Heart right ventricle (tissue), 16 donors: ENCODE results near the gene ST8SIA1. TPM values are rescaled to one million over a fixed set of nuclear protein-coding genes. Genes with fewer than 3 reads are reported as not detected.

Source experiments
- ATAC-seq, 8 donors: fragments of 200-7000 bp; cut with Tn5 transposase; one replicate each; pipeline ENCODE4 v1.9.1; 2020; ENCODE audit warnings: mild to moderate bottlenecking in 8 of 8, moderate library complexity in 8 of 8, moderate number of reproducible peaks in 1 of 8
- DNase-seq, 2 donors: peaks; one replicate each; pipeline ENCODE4 v3.0.0-alpha.2; 2020
- H3K27ac ChIP-seq, 10 donors: fragments of 200-600 bp; sonication (generic) in 2 of 10; one replicate each; pipeline versions ENCODE4 v1.5.0 to v1.8.0; 2020 to 2022; ENCODE audit warnings: mild to moderate bottlenecking in 3 of 10
- H3K27me3 ChIP-seq, 7 donors: fragments of 200-600 bp; one replicate each; pipeline ENCODE4 v1.8.0; 2021 to 2022; ENCODE audit warnings: mild to moderate bottlenecking in 2 of 7
- H3K36me3 ChIP-seq, 9 donors: fragments of 200-600 bp; sonication (generic) in 1 of 9; one replicate each; pipeline versions ENCODE4 v1.5.0 to v1.8.0; 2020 to 2022; ENCODE audit warnings: mild to moderate bottlenecking in 2 of 9
- H3K4me1 ChIP-seq, 9 donors: fragments of 200-600 bp; sonication (generic) in 1 of 9; one replicate each; pipeline versions ENCODE4 v1.5.0 to v1.8.0; 2020 to 2022; ENCODE audit warnings: mild to moderate bottlenecking in 4 of 9
- H3K4me3 ChIP-seq, 10 donors: fragments of 200-600 bp; sonication (generic) in 2 of 10; one replicate each; pipeline versions ENCODE4 v1.5.0 to v1.8.0; 2020 to 2022; ENCODE audit warnings: mild to moderate bottlenecking in 7 of 10, moderate library complexity in 2 of 10
- H3K9me3 ChIP-seq, 11 donors: fragments of 200-600 bp in 10 of 11; sonication (generic) in 2 of 11; one replicate each; pipeline versions ENCODE4 v1.5.0 to v1.8.0; 2013 to 2022; ENCODE audit warnings: mild to moderate bottlenecking in 2 of 11, control low read depth in 1 of 11, moderate library complexity in 1 of 11
- WGBS, 2 donors: extraction: QIAGEN DNeasy Blood & Tissue Kit; methylation state at CpG; one replicate each; pipeline ENCODE4 v1.1.7; 2013; ENCODE audit warnings: inconsistent platforms in 1 of 2; 5-methylcytosine and 5-hydroxymethylcytosine counted together
- intact Hi-C, 10 donors: fragments of 100-400 bp; cut with DNase I; formaldehyde crosslinking; loops; one replicate each; pipeline versions ENCODE4 v1.11.1 to v1.14.2; 2022
- polyA plus RNA-seq, 2 donors: library from polyadenylated mRNA; stranded (reverse); fragments of 200-250 nt; gene quantifications; one replicate each; pipeline ENCODE4 v1.2.3, GENCODE V29; 2013
- total RNA-seq, 10 donors: library from RNA; stranded (reverse); fragmentation: NEBNext Ultra II Directional in 3 of 10; extraction: Animal tissue kit (Norgen Biotek cat#: 25700) in 3 of 10; gene quantifications; one replicate each; pipeline versions ENCODE4 v1.2.1 to v1.2.4, GENCODE V29; 2021 to 2023
- TF ChIP-seq, protein P1 (sequence below), 9 donors: fragments of 200-600 bp; sonication (generic) in 2 of 9; IDR thresholded peaks; one replicate each; pipeline versions ENCODE4 v1.5.0 to v1.8.0; 2021 to 2022; ENCODE audit warnings: antibody characterized with exemption in 9 of 9, mild to moderate bottlenecking in 5 of 9, moderate library complexity in 1 of 9
- donor health status: Arrhythmogenic right ventricular cardiomyopathy.
- donor health status: ischemic (EF 13 %, LVEDD 7.1; RV severe dilation, severe dysfunction).
- donor health status: healthy with polysubstance abuse.
- donor health status: DM: no; HTN: yes; CAD: no.
- donor health status: DM: no; HTN: no; CAD: no.
- donor health status: ischemic (EF 25% LVEDD 6.9; RV normal size, moderate dysfunction).
- donor health status: ischemic (EF 25% LVEDD 5.7; RV mildly dilated, moderate dysfunction).
- donor health status: healthy.
- donor health status: DM: yes; HTN: yes; CAD: no.
- donor health status: Ischemic cardiomyopathy.
- donor health status: ischemic (EF 35%, LVEDD 5.7; RV mildly dilated, moderate dysfunction).
- donor health status: nonischemic (EF 11% LVEDD 7.7; RV severe dilation, severe dysfunction).
- donor health status: DM: yes; HTN: yes; CAD: no.
- donor health status: PGD.
- donor health status: ischemic (EF 29% LVEDD 5.4; RV normal size, mild dysfunction).
- donor health status: nonischemic (EF 23%, LVEDD 6.1; RV moderate dilation, normal function).

The ST8SIA1 gene
- total and polyA plus RNA-seq, 12 donors = 0.93 to 4.9 (median 1.9) TPM

DNA sequence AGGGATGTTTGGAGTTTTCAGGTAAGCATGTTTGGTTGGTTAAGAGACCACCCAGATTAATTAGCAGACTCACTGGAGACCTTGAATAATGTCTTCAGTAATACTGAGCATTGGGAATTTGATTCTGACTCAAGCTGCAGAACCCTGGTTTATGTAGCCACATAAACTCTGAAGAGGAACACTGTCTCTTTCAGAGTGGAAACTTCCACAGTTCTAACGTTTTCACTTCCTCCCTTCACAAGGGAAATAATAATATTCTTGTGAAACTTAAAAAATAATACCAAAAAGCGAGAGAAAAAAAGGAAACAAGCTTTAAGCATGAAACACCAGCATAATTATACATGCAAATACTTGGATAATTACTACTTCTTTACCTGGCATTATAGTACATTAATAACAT lies 40.0 kb upstream of the ST8SIA1 start:
- no peak overlapping the region for H3K4me3 ChIP-seq
- WGBS, 2 donors = 54 to 60% methylated on average over 2 of the region's 2 CpGs
- DNase-seq (no peak), ATAC-seq (no peak)
- H3K36me3 ChIP-seq = no peaks in the 10 kb centered on the region
- H3K27me3 ChIP-seq = no peaks in the 10 kb centered on the region
- TF ChIP-seq, protein P1, sequence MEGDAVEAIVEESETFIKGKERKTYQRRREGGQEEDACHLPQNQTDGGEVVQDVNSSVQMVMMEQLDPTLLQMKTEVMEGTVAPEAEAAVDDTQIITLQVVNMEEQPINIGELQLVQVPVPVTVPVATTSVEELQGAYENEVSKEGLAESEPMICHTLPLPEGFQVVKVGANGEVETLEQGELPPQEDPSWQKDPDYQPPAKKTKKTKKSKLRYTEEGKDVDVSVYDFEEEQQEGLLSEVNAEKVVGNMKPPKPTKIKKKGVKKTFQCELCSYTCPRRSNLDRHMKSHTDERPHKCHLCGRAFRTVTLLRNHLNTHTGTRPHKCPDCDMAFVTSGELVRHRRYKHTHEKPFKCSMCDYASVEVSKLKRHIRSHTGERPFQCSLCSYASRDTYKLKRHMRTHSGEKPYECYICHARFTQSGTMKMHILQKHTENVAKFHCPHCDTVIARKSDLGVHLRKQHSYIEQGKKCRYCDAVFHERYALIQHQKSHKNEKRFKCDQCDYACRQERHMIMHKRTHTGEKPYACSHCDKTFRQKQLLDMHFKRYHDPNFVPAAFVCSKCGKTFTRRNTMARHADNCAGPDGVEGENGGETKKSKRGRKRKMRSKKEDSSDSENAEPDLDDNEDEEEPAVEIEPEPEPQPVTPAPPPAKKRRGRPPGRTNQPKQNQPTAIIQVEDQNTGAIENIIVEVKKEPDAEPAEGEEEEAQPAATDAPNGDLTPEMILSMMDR (IDR thresholded peaks at IDR 0.05) = no peak
- peaks cover 0 to 7% (median 0%) of the 10 kb centered on the region in 11 donors for H3K9me3 ChIP-seq
- peaks cover 0 to 16% (median 0%) of the 10 kb centered on the region in 9 donors for H3K4me1 ChIP-seq
- intact Hi-C loops = no loop called here
- no peak overlapping the region for H3K27ac ChIP-seq

DNA sequence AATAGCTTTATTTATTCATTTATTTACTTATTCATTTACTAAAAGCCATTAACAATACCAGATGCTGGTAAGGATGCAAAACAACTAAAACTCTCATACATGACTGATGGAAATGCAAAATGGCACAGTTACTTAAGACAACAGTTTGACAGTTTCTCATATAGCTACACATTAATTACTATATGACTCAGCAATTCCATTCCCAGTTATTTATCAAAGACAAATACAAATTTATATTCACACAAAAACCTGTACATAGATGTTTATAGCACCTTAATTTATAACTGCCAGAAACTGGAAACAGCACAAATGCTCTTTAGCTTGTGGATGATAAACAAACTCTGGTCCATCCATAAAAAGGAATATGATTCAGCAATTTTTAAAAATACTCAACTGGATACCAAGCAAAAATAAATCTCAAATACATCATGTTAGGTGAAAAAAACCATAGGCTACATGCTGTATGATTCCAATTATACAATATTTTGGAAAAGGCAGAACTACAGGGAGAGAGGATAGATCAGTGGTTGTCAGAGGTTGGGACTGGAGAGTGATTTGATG lies 37.9 kb upstream of the ST8SIA1 start:
- TF ChIP-seq, protein P1 (IDR thresholded peaks at IDR 0.05) = no peak
- Histone ChIP-seq H3K27ac (no peak overlapping the region), H3K4me1 (peaks cover 0 to 7% (median 0%) of the 10 kb centered on the region in 9 donors), H3K36me3 (no peaks in the 10 kb centered on the region), H3K4me3 (no peak overlapping the region), H3K9me3 (peaks cover 0 to 28% (median 5%) of the 10 kb centered on the region in 11 donors), H3K27me3 (no peaks in the 10 kb centered on the region)
- no peak for ATAC-seq
- no peak for DNase-seq
- intact Hi-C loops = no loop called here

DNA sequence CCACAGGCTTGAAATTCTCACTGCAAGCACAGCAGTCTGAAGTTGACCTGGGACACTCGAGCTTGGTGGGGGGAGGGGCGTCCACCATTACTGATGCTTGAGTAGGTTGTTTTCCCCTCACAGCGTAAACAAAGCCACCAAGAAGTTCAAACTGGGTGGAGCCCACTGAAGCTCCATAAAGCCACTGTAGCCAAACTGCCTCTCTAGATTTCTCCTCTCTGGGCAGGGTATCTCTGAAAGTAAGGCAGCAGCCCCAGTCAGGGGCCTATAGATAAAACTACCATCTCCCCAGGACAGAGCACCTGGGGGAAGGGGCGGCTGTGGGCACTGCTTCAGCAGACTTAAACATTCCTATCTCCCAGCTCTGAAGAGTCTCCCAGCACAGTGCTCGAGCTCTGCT lies 31.7 kb upstream of the ST8SIA1 start:
- Histone ChIP-seq H3K4me3 (no peak overlapping the region), H3K4me1 (no peaks in the 10 kb centered on the region), H3K27ac (no peak overlapping the region), H3K9me3 (peaks cover 0 to 33% (median 5%) of the 10 kb centered on the region in 11 donors), H3K36me3 (no peaks in the 10 kb centered on the region), H3K27me3 (no peaks in the 10 kb centered on the region)
- DNase-seq = no peak
- intact Hi-C loops = no loop called here
- TF ChIP-seq, protein P1 (IDR thresholded peaks at IDR 0.05) = no peak
- no peak for ATAC-seq
- WGBS, 2 donors = 62 to 68% methylated on average over 5 of the region's 5 CpGs

DNA sequence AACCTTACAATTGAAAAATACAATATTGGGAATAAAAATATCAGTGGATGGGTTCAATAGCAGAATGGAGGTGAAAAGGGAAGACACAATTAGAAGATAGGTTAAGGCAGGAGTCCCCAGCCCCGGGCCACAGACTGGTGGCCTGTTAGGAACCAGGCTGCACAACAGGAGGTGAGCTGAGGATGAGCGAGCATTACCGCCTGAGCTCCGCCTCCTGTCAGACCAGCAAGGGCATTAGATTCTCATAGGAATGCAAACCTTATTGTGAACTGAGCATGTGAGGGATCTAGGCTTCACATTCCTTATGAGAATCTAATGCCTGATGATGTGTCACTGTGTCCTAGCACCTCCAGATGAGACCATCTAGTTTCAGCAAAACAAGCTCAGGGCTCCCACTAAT lies 27.3 kb upstream of the ST8SIA1 start:
- H3K27ac ChIP-seq = no peak overlapping the region
- WGBS, 2 donors = 66 to 77% methylated on average over 4 of the region's 4 CpGs

More for the DNA sequence above, 27.3 kb upstream of the ST8SIA1 start:
- Histone ChIP-seq H3K27me3 (no peaks in the 10 kb centered on the region), H3K4me1 (no peaks in the 10 kb centered on the region), H3K4me3 (no peak overlapping the region), H3K9me3 (peaks cover 0 to 9% (median 0%) of the 10 kb centered on the region in 11 donors), H3K36me3 (no peaks in the 10 kb centered on the region)
- TF ChIP-seq, protein P1 (IDR thresholded peaks at IDR 0.05) = no peak
- DNase-seq (no peak), ATAC-seq (no peak)
- intact Hi-C loops = no loop called here
